Measurements from ENCODE around the gene SYP.
A peak's percentile ranks its signal among the peaks of the same experiment; 100 is the strongest.

SYP gene

GRCh38 chrX:49199906-49200771 is at the start of gene SYP:
TSS of gene SYP (minus strand) at chrX:49200193. CDS start at chrX:49200186, 7 bp downstream.
- peak; percentile 81 for DNase-seq (ENCODE audit: low spot score)

GRCh38 chrX:49249616-49250015 is 49.6 kb upstream of the SYP start:
- DNase-seq (ENCODE audit: low spot score): no peak

- no peak for DNase-seq (ENCODE audit: low spot score)
Measured at GRCh38 chrX:49249071-49249470, 49.1 kb upstream of the SYP start.

GRCh38 chrX:49247916-49248811 is 48.2 kb upstream of the SYP start:
- DNase-seq (ENCODE audit: low spot score): no peak

- DNase-seq (ENCODE audit: low spot score): no peak
Measured at GRCh38 chrX:49247346-49247745, 47.4 kb upstream of the SYP start.

- no peak for DNase-seq (ENCODE audit: low spot score)
Measured at GRCh38 chrX:49246541-49246940, 46.5 kb upstream of the SYP start.

- DNase-seq (ENCODE audit: low spot score): no peak
Measured at GRCh38 chrX:49244207-49244606, 44.2 kb upstream of the SYP start.

GRCh38 chrX:49243166-49243565 is 43.2 kb upstream of the SYP start:
- DNase-seq (ENCODE audit: low spot score): no peak

GRCh38 chrX:49242545-49243066 is 42.6 kb upstream of the SYP start:
- no peak for DNase-seq (ENCODE audit: low spot score)

- DNase-seq (ENCODE audit: low spot score): no peak
Measured at GRCh38 chrX:49238735-49239134, 38.7 kb upstream of the SYP start.

- DNase-seq (ENCODE audit: low spot score): no peak
Measured at GRCh38 chrX:49237060-49237459, 37.1 kb upstream of the SYP start.

GRCh38 chrX:49233887-49234555 is 34.0 kb upstream of the SYP start:
- no peak for DNase-seq (ENCODE audit: low spot score)

GRCh38 chrX:49233176-49233575 is 33.2 kb upstream of the SYP start, which contains the start of gene CACNA1F:
TSS of gene CACNA1F (minus strand) at chrX:49233340. CDS start at chrX:49233309, 31 bp downstream.
- DNase-seq (ENCODE audit: low spot score): no peak

GRCh38 chrX:49232525-49232924 is 32.5 kb upstream of the SYP start:
- DNase-seq (ENCODE audit: low spot score): no peak

GRCh38 chrX:49231333-49232000 is 31.5 kb upstream of the SYP start:
- no peak for DNase-seq (ENCODE audit: low spot score)

GRCh38 chrX:49230500-49231232 is 30.7 kb upstream of the SYP start:
- peak; percentile 63 for DNase-seq (ENCODE audit: low spot score)

GRCh38 chrX:49228185-49228584 is 28.2 kb upstream of the SYP start:
- no peak for DNase-seq (ENCODE audit: low spot score)

GRCh38 chrX:49227726-49228125 is 27.7 kb upstream of the SYP start:
- no peak for DNase-seq (ENCODE audit: low spot score)

GRCh38 chrX:49226946-49227345 is 27.0 kb upstream of the SYP start:
- no peak for DNase-seq (ENCODE audit: low spot score)

GRCh38 chrX:49225858-49226257 is 25.9 kb upstream of the SYP start:
- DNase-seq (ENCODE audit: low spot score): no peak

GRCh38 chrX:49221868-49222267 is 21.9 kb upstream of the SYP start:
- peak; percentile 22 for DNase-seq (ENCODE audit: low spot score)

Measured in NAMALWA (cell line).